Stimulated activated naive CD8-positive, alpha-beta T cell treated with anti-CD3 and anti-CD28 coated beads, Interleukin-15, amount 100 ng/mL, for 72 hours (primary cell): Measurements from ENCODE around the gene TBC1D20.

ENCODE experiments used
- ATAC-seq: fragments of 150-1000 bp; cut with Tn5 transposase; 2 replicates; pipeline ENCODE4 v1.10.0; 2021; ENCODE audit warnings: mild to moderate bottlenecking, moderate library complexity
- DNase-seq, 2 donors: peaks; one replicate each; pipeline ENCODE4 v3.0.0; 2021 to 2022
- H3K27ac Mint-ChIP-seq, 2 donors: one replicate each; pipeline ENCODE4 v1.8.0; 2022; ENCODE audit warnings: mild to moderate bottlenecking in 2 of 2, mixed read lengths in 2 of 2, moderate library complexity in 2 of 2
- H3K27me3 Mint-ChIP-seq: one replicate; pipeline ENCODE4 v1.8.0; 2022; ENCODE audit warnings: mixed read lengths
- H3K4me1 Mint-ChIP-seq: one replicate; pipeline ENCODE4 v1.8.0; 2022; ENCODE audit warnings: mild to moderate bottlenecking, mixed read lengths
- H3K4me3 Mint-ChIP-seq, 2 donors: one replicate each; pipeline ENCODE4 v1.8.0; 2022; ENCODE audit warnings: mild to moderate bottlenecking in 2 of 2, mixed read lengths in 2 of 2, moderate library complexity in 1 of 2
- H3K9me3 Mint-ChIP-seq, 2 donors: one replicate each; pipeline ENCODE4 v1.8.0; 2022; ENCODE audit warnings: mixed read lengths in 2 of 2

TBC1D20 gene

GRCh38 chr20:419556-420165 is 42.7 kb downstream of the TBC1D20 start:
- Mint-ChIP-seq H3K4me3 (peak overlapping the region in 1 of 2 donors; percentile 29), H3K27me3 (no peaks in the 10 kb centered on the region), H3K4me1 (peaks cover 37% of the 10 kb centered on the region), H3K9me3 (no peaks in the 10 kb centered on the region), H3K27ac (peak overlapping the region; percentile 43 to 95)
- ATAC-seq = peak; percentile 46
- DNase-seq = no peak

GRCh38 chr20:418858-419365 is 43.4 kb downstream of the TBC1D20 start:
- Mint-ChIP-seq H3K4me1 (peaks cover 35% of the 10 kb centered on the region), H3K9me3 (no peaks in the 10 kb centered on the region), H3K27ac (no peak overlapping the region), H3K27me3 (no peaks in the 10 kb centered on the region), H3K4me3 (no peak overlapping the region)
- ATAC-seq = peak; percentile 31
- no peak for DNase-seq

GRCh38 chr20:417801-418342 is 44.5 kb downstream of the TBC1D20 start:
- no peak for DNase-seq
- ATAC-seq = no peak
- H3K27ac Mint-ChIP-seq = peak overlapping the region in 1 of 2 donors; percentile 88
- H3K9me3 Mint-ChIP-seq = no peaks in the 10 kb centered on the region
- H3K4me3 Mint-ChIP-seq = no peak overlapping the region
- H3K4me1 Mint-ChIP-seq = peaks cover 42% of the 10 kb centered on the region
- no peaks in the 10 kb centered on the region for H3K27me3 Mint-ChIP-seq

- Mint-ChIP-seq H3K4me3 (no peak overlapping the region), H3K27me3 (no peaks in the 10 kb centered on the region), H3K27ac (peak overlapping the region in 1 of 2 donors; percentile 88), H3K4me1 (peaks cover 47% of the 10 kb centered on the region), H3K9me3 (no peaks in the 10 kb centered on the region)
- ATAC-seq (no peak), DNase-seq (no peak)
Observed at GRCh38 chr20:416950-417800, 45.2 kb downstream of the TBC1D20 start.

GRCh38 chr20:415820-416322 is 46.5 kb downstream of the TBC1D20 start:
- Mint-ChIP-seq H3K4me1 (peaks cover 46% of the 10 kb centered on the region), H3K27ac (no peak overlapping the region)

GRCh38 chr20:414161-414560 is 48.2 kb downstream of the TBC1D20 start:
- ATAC-seq = no peak
- no peaks in the 10 kb centered on the region for H3K9me3 Mint-ChIP-seq
- H3K4me3 Mint-ChIP-seq = no peak overlapping the region
- no peak for DNase-seq
- no peak overlapping the region for H3K27ac Mint-ChIP-seq
- peaks cover 54% of the 10 kb centered on the region for H3K4me1 Mint-ChIP-seq
- H3K27me3 Mint-ChIP-seq = no peaks in the 10 kb centered on the region

More at GRCh38 chr20:415820-416322, 46.5 kb downstream of the TBC1D20 start:
- DNase-seq (no peak), ATAC-seq (no peak)
- H3K27me3 Mint-ChIP-seq = no peaks in the 10 kb centered on the region
- no peaks in the 10 kb centered on the region for H3K9me3 Mint-ChIP-seq
- no peak overlapping the region for H3K4me3 Mint-ChIP-seq

GRCh38 chr20:412081-412480 is 50.3 kb downstream of the TBC1D20 start:
- Mint-ChIP-seq H3K9me3 (no peaks in the 10 kb centered on the region), H3K4me3 (no peak overlapping the region), H3K4me1 (peaks cover 63% of the 10 kb centered on the region), H3K27ac (no peak overlapping the region), H3K27me3 (no peaks in the 10 kb centered on the region)
- ATAC-seq (no peak), DNase-seq (no peak)

GRCh38 chr20:409697-410559 is 52.4 kb downstream of the TBC1D20 start:
- ATAC-seq = no peak
- H3K27ac Mint-ChIP-seq = peak overlapping the region; percentile 2 to 97
- H3K27me3 Mint-ChIP-seq = no peaks in the 10 kb centered on the region
- no peak for DNase-seq
- H3K9me3 Mint-ChIP-seq = no peaks in the 10 kb centered on the region
- H3K4me1 Mint-ChIP-seq = peaks cover 68% of the 10 kb centered on the region
- peak overlapping the region; percentile 96 for H3K4me3 Mint-ChIP-seq

GRCh38 chr20:408843-409696 is 53.3 kb downstream of the TBC1D20 start:
- H3K27me3 Mint-ChIP-seq = no peaks in the 10 kb centered on the region
- H3K9me3 Mint-ChIP-seq = peaks cover 0 to under 1% of the 10 kb centered on the region in 2 donors
- peak overlapping the region; percentile 96 for H3K4me3 Mint-ChIP-seq
- peak; percentile 47 for ATAC-seq
- DNase-seq = peak; percentile 38 to 53
- H3K4me1 Mint-ChIP-seq = peaks cover 66% of the 10 kb centered on the region
- H3K27ac Mint-ChIP-seq = peak overlapping the region; percentile 93 to 97

- peaks cover 60% of the 10 kb centered on the region for H3K4me1 Mint-ChIP-seq
- peak within 1 kb of the TSS; percentile 96 for H3K4me3 Mint-ChIP-seq
Observed at GRCh38 chr20:407953-408842, 54.1 kb downstream of the TBC1D20 start, which contains the start of gene RBCK1. RBCK1 (plus strand) TSS chr20:408299; CDS start chr20:408758, 459 bp downstream.

GRCh38 chr20:407133-407952 is 55.0 kb downstream of the TBC1D20 start:
- H3K4me1 Mint-ChIP-seq = peaks cover 61% of the 10 kb centered on the region
- H3K27ac Mint-ChIP-seq = peak overlapping the region; percentile 90 to 96
- ATAC-seq = peak; percentile 84
- DNase-seq = peak; percentile 74 to 84
- no peaks in the 10 kb centered on the region for H3K27me3 Mint-ChIP-seq
- peaks cover 11 to 12% of the 10 kb centered on the region in 2 donors for H3K9me3 Mint-ChIP-seq
- H3K4me3 Mint-ChIP-seq = peak overlapping the region; percentile 84 to 90

More at GRCh38 chr20:407953-408842, 54.1 kb downstream of the TBC1D20 start, which contains the start of gene RBCK1:
- ATAC-seq = peak; percentile 77
- Mint-ChIP-seq H3K27ac (peak within 1 kb of the TSS; percentile 96 to 97), H3K27me3 (no peaks in the 10 kb centered on the region), H3K9me3 (peaks cover 7 to 8% of the 10 kb centered on the region in 2 donors)
- peak; percentile 90 to 91 for DNase-seq
